Keratinocyte (primary cell): ENCODE results near the gene PLD1. TPM values are rescaled to one million over a fixed set of nuclear protein-coding genes. Genes with fewer than 3 reads are reported as not detected.

Experiments
- DNase-seq: peaks from one replicate; pipeline ENCODE4 v3.0.0-alpha.2; 2011; ENCODE audit warnings: low read depth, missing footprints, low spot score
- FAIRE-seq: peaks from 2 replicates; lab custom pipeline; 2011; peaks lifted over from hg19 to GRCh38; lab: Jason Lieb, UNC
- H2AFZ ChIP-seq: 2 replicates; pipeline ENCODE4 v1.6.0; 2012; ENCODE audit warnings: low read length, control low read depth, inconsistent platforms; ENCODE audit not compliant: control insufficient read depth
- H3K27ac ChIP-seq: 2 replicates; pipeline ENCODE4 v1.5.1; 2011; ENCODE audit warnings: low read length; ENCODE audit not compliant: control insufficient read depth, insufficient read depth
- H3K27me3 ChIP-seq: 3 replicates; pipeline ENCODE4 v1.6.0; 2011; ENCODE audit warnings: low read length; ENCODE audit not compliant: control insufficient read depth, insufficient read depth; ENCODE audit errors: extremely low read depth
- H3K36me3 ChIP-seq, 2 experiments: 2 replicates in 1 of 2; 3 replicates in 1 of 2; pipeline ENCODE4 v1.5.1; 2011; ENCODE audit warnings: low read length in 2 of 2, mild to moderate bottlenecking in 1 of 2; ENCODE audit not compliant: control insufficient read depth in 2 of 2, insufficient read depth in 2 of 2; ENCODE audit errors: extremely low read depth in 1 of 2
- H3K4me1 ChIP-seq: 3 replicates; pipeline ENCODE4 v1.5.1; 2011; ENCODE audit warnings: low read length; ENCODE audit not compliant: control insufficient read depth, insufficient read depth; ENCODE audit errors: extremely low read depth
- H3K4me2 ChIP-seq: 3 replicates; pipeline ENCODE4 v1.6.0; 2011; ENCODE audit warnings: low read depth, low read length; ENCODE audit not compliant: control insufficient read depth, insufficient read depth; ENCODE audit errors: extremely low read depth
- H3K4me3 ChIP-seq, 3 experiments: fragments of 200-600 bp in 1 of 3; sonication (generic) in 1 of 3; 2 replicates in 2 of 3; 3 replicates in 1 of 3; pipeline ENCODE4 v1.5.1; 2011 to 2016; ENCODE audit warnings: low read length in 3 of 3, mild to moderate bottlenecking in 3 of 3, control low read depth in 2 of 3, inconsistent platforms in 1 of 3, low read depth in 1 of 3, mixed read lengths in 1 of 3, mixed run types in 1 of 3, moderate library complexity in 1 of 3; ENCODE audit not compliant: control insufficient read depth in 2 of 3, insufficient read depth in 2 of 3; ENCODE audit errors: extremely low read depth in 1 of 3
- H3K79me2 ChIP-seq: 2 replicates; pipeline ENCODE4 v1.6.0; 2012; ENCODE audit warnings: low read length; ENCODE audit not compliant: control insufficient read depth, insufficient read depth
- H3K9ac ChIP-seq: 3 replicates; pipeline ENCODE4 v1.6.0; 2011; ENCODE audit warnings: low read length; ENCODE audit not compliant: control insufficient read depth, insufficient read depth; ENCODE audit errors: extremely low read depth
- H3K9me1 ChIP-seq: 3 replicates; pipeline ENCODE4 v1.6.0; 2011; ENCODE audit warnings: low read length; ENCODE audit not compliant: control insufficient read depth, insufficient read depth; ENCODE audit errors: extremely low read depth
- H3K9me3 ChIP-seq: 2 replicates; pipeline ENCODE4 v1.5.1; 2012; ENCODE audit warnings: low read depth, low read length; ENCODE audit not compliant: control insufficient read depth
- H4K20me1 ChIP-seq: 3 replicates; pipeline ENCODE4 v1.6.0; 2011; ENCODE audit warnings: low read length; ENCODE audit not compliant: control insufficient read depth, insufficient read depth; ENCODE audit errors: extremely low read depth
- EZH2 ChIP-seq: IDR thresholded peaks from one replicate; pipeline ENCODE4 v1.6.1; 2012; ENCODE audit warnings: inconsistent platforms, mild to moderate bottlenecking, low read length, moderate library complexity
- dilution Hi-C: fragments of 300-500 bp; cut with MboI; formaldehyde crosslinking; loops from one replicate; pipeline ENCODE4 v1.7.0; 2020; ENCODE audit warnings: low sequenced_read_pairs; ENCODE audit not compliant: extremely low pct_ligation_motif_present
- polyA plus RNA-seq, 5 experiments: library from polyadenylated mRNA; depleted of rRNA in 3 of 5; stranded (reverse) in 3 of 5; stranded (forward) in 1 of 5; unstranded in 1 of 5; fragments of >200 nt; gene quantifications; 1 replicate in 1 of 5; 2 replicates in 3 of 5; 3 replicates in 1 of 5; pipeline versions ENCODE4 v1.2.1 to v1.2.3, GENCODE V29; 2011 to 2012; ENCODE audit warnings: missing spikeins in 2 of 5, low read depth in 1 of 5, low replicate concordance in 1 of 5
- TF ChIP-seq, protein P1 (sequence below), 3 experiments: IDR thresholded peaks in 1 of 3; conservative IDR thresholded peaks in 1 of 3; optimal IDR thresholded peaks in 1 of 3; 2 replicates in 2 of 3; 3 replicates in 1 of 3; pipeline versions ENCODE3 to v1.5.1; 2011; ENCODE audit warnings: low read length in 3 of 3, mild to moderate bottlenecking in 3 of 3, moderate library complexity in 2 of 3, control low read depth in 1 of 3, inconsistent platforms in 1 of 3; ENCODE audit not compliant: insufficient read depth in 2 of 3; ENCODE audit errors: extremely low read depth in 1 of 3

The PLD1 gene
- polyA plus RNA-seq, 1 donor (not counting 4 experiments of a cell fraction or from before 2014, with no cell fraction given), result 14.7 TPM

DNA sequence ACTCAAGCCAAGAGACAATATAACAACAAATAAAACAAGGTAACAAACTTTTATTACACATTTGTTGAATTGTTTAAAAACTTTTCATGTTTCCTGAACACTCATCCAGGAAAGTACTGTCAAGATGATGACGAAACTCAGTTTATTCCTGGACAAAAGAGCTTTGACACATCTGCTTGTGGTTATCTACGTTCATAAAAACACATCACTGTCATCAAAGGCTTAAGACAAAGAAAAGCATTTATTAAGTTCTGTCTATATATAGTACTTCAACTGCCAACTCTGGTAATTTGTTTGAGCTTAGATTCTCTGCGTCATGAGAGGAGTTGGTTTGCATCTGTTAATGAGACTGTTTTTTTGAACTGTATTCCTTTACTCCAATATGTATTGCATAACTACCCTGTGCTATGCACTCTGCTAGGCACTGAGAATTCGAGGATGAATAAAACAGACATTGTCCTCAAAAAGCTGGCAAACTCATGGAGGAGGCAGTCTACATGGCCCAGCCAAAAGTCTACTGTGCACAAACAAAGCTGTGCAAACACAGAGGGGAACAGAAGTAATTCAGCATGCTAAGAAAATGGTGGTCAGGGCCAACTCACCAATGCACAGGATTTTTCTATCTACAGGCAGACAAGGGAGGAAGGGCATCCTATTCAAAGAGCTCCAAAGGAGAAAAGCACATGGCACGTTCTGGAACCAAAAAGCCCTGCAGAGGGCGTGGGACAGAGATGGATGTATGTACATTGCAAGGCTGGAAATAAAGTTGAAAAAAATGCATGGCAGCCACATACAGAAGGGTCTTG is 21.5 kb downstream of the PLD1 start:
- no peak overlapping the region for H2AFZ ChIP-seq
- no peaks in the 10 kb centered on the region for H3K36me3 ChIP-seq
- H3K4me3 ChIP-seq, result no peak overlapping the region
- no peaks in the 10 kb centered on the region for H3K9me1 ChIP-seq
- no peak for TF ChIP-seq EZH2
- TF ChIP-seq, protein P1, sequence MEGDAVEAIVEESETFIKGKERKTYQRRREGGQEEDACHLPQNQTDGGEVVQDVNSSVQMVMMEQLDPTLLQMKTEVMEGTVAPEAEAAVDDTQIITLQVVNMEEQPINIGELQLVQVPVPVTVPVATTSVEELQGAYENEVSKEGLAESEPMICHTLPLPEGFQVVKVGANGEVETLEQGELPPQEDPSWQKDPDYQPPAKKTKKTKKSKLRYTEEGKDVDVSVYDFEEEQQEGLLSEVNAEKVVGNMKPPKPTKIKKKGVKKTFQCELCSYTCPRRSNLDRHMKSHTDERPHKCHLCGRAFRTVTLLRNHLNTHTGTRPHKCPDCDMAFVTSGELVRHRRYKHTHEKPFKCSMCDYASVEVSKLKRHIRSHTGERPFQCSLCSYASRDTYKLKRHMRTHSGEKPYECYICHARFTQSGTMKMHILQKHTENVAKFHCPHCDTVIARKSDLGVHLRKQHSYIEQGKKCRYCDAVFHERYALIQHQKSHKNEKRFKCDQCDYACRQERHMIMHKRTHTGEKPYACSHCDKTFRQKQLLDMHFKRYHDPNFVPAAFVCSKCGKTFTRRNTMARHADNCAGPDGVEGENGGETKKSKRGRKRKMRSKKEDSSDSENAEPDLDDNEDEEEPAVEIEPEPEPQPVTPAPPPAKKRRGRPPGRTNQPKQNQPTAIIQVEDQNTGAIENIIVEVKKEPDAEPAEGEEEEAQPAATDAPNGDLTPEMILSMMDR (optimal IDR thresholded peaks at IDR 0.05 in 1 of 3, IDR thresholded peaks at IDR 0.05 in 1 of 3, conservative IDR thresholded peaks at IDR 0.05 in 1 of 3; ENCODE audit: extremely low read depth in 1 of 3, insufficient read depth in 2 of 3, low read length in 3 of 3), result no peak
- dilution Hi-C loops, result no loop called here
- H3K27me3 ChIP-seq, result no peaks in the 10 kb centered on the region
- H3K27ac ChIP-seq, result peak overlapping the region; percentile 84
- peaks cover 51% of the 10 kb centered on the region for H3K4me1 ChIP-seq
- peak overlapping the region; percentile 63 for H3K9ac ChIP-seq
- no peak overlapping the region for H3K4me2 ChIP-seq
- no peaks in the 10 kb centered on the region for H3K79me2 ChIP-seq
- no peaks in the 10 kb centered on the region for H3K9me3 ChIP-seq
- no peaks in the 10 kb centered on the region for H4K20me1 ChIP-seq
- DNase-seq, result no peak
- FAIRE-seq, result peak; percentile 86

DNA sequence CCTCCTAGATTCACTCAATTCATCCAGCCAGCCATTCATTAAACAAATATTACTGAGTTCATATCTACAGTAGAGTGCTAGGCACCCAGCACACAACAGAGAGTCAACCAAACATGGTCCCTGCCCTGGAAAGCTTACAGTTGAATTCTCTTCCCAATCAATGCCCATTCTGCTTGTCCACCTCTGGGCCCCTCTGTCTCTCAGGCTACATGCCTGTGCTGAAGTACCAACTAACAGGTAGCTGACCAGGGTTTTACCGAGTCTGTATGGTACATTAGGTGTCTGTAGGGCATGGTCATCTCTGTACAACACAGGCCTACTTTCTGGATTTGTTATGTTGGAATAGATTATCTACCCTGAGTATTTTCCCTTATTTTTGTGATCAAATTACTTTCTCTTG is 23.3 kb downstream of the PLD1 start:
- TF ChIP-seq EZH2, result no peak
- TF ChIP-seq, protein P1 (optimal IDR thresholded peaks at IDR 0.05 in 1 of 3, IDR thresholded peaks at IDR 0.05 in 1 of 3, conservative IDR thresholded peaks at IDR 0.05 in 1 of 3; ENCODE audit: extremely low read depth in 1 of 3, insufficient read depth in 2 of 3, low read length in 3 of 3), result no peak
- Histone ChIP-seq H3K9ac (no peak overlapping the region), H3K4me3 (no peak overlapping the region), H3K79me2 (no peaks in the 10 kb centered on the region), H3K9me1 (no peaks in the 10 kb centered on the region), H2AFZ (no peak overlapping the region), H3K36me3 (no peaks in the 10 kb centered on the region), H3K9me3 (no peaks in the 10 kb centered on the region), H3K27ac (no peak overlapping the region), H4K20me1 (no peaks in the 10 kb centered on the region), H3K27me3 (no peaks in the 10 kb centered on the region), H3K4me1 (peaks cover 43% of the 10 kb centered on the region), H3K4me2 (no peak overlapping the region)
- FAIRE-seq (no peak), DNase-seq (no peak)
- dilution Hi-C loops, result no loop called here
